ENCODE measurements around the gene LRCH1. TPM values are rescaled to one million over a fixed set of nuclear protein-coding genes. Genes with fewer than 3 reads are reported as not detected.

The LRCH1 gene
- total RNA-seq, 1 donor from 2014 or later: 13.1 TPM

DNA sequence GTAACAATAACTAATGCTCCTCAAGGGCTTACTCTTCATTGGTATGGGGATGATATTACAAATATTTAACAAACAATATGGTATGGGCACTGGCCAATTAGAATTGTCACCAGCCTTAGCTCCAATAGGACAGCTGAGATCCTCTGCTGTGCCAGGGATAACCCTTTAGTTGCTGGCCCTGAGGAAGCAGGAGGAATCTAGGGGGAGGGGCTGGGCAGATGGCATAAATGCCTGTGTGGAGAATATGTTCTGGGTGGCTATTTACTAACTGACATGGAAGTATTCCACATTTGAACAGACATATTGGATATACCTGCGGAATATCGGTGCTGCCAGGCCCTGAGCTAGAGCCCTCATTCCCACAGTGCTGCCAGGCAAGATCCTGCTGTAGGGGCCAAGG, 16.6 kb upstream of the LRCH1 start:
- Histone ChIP-seq H3K27me3 (ENCODE audit: low read depth) (no peaks in the 10 kb centered on the region), H3K4me1 (no peaks in the 10 kb centered on the region), H3K27ac (replicated peaks) (no peak overlapping the region), H3K36me3 (no peaks in the 10 kb centered on the region), H3K9me3 (replicated peaks) (no peaks in the 10 kb centered on the region), H3K4me3 (no peak overlapping the region)
- no peak for DNase-seq
- intact Hi-C loops (cut with micrococcal nuclease): no loop called here
- TF ChIP-seq, protein P1, sequence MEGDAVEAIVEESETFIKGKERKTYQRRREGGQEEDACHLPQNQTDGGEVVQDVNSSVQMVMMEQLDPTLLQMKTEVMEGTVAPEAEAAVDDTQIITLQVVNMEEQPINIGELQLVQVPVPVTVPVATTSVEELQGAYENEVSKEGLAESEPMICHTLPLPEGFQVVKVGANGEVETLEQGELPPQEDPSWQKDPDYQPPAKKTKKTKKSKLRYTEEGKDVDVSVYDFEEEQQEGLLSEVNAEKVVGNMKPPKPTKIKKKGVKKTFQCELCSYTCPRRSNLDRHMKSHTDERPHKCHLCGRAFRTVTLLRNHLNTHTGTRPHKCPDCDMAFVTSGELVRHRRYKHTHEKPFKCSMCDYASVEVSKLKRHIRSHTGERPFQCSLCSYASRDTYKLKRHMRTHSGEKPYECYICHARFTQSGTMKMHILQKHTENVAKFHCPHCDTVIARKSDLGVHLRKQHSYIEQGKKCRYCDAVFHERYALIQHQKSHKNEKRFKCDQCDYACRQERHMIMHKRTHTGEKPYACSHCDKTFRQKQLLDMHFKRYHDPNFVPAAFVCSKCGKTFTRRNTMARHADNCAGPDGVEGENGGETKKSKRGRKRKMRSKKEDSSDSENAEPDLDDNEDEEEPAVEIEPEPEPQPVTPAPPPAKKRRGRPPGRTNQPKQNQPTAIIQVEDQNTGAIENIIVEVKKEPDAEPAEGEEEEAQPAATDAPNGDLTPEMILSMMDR (IDR thresholded peaks at IDR 0.05; ENCODE audit: borderline replicate concordance): no peak

DNA sequence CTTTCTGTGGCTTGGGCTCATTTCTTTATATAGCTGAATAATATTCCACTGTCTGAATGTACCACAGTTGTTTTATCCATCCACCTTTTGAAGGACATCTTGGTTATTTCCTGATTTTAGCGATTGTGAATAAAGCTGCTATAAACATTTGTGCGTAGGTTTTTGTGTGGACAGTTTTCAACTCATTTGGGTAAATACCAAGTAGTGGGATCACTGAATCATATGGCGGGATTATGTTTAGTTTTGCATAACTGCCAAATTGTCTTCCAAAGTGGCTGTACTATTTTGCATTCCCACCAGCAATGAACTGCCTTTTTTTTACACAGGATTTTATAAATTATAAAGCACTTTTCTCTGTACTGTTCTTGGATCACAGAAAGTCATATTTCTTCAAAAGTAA, 13.7 kb upstream of the LRCH1 start:
- Histone ChIP-seq H3K27ac (replicated peaks) (no peak overlapping the region), H3K36me3 (no peaks in the 10 kb centered on the region)
- TF ChIP-seq, protein P1 (IDR thresholded peaks at IDR 0.05; ENCODE audit: borderline replicate concordance): no peak

DNA sequence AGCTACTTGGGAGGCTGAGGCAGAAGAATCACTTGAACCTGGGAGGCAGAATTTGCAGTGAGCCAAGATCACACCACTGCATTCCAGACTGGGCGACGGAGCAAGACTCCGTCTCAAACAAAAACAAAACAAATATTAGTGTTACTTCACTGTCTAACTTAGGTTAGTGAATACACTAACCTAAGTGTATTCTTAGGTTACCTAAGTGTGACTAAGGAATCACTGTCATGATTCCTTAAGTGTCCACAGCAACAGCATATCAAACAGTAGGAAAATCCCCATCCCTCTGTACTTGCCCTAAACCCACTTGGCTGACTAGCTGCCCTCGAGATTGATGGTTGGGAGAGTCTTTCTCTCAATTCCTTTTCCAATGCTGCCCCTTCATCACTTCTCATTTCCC, 11.8 kb upstream of the LRCH1 start:
- TF ChIP-seq, protein P1 (IDR thresholded peaks at IDR 0.05; ENCODE audit: borderline replicate concordance): no peak
- intact Hi-C loops (cut with micrococcal nuclease): no loop called here
- no peaks in the 10 kb centered on the region for H3K4me1 ChIP-seq
- H3K27me3 ChIP-seq (ENCODE audit: low read depth): no peaks in the 10 kb centered on the region
- no peak for DNase-seq
- H3K9me3 ChIP-seq (replicated peaks): no peaks in the 10 kb centered on the region
- no peak overlapping the region for H3K27ac ChIP-seq (replicated peaks)
- no peaks in the 10 kb centered on the region for H3K36me3 ChIP-seq
- H3K4me3 ChIP-seq: no peak overlapping the region

More for the DNA sequence above, 13.7 kb upstream of the LRCH1 start:
- H3K9me3 ChIP-seq (replicated peaks): no peaks in the 10 kb centered on the region
- no peak for DNase-seq
- H3K4me1 ChIP-seq: no peaks in the 10 kb centered on the region
- no peaks in the 10 kb centered on the region for H3K27me3 ChIP-seq (ENCODE audit: low read depth)
- intact Hi-C loops (cut with micrococcal nuclease): no loop called here
- no peak overlapping the region for H3K4me3 ChIP-seq

DNA sequence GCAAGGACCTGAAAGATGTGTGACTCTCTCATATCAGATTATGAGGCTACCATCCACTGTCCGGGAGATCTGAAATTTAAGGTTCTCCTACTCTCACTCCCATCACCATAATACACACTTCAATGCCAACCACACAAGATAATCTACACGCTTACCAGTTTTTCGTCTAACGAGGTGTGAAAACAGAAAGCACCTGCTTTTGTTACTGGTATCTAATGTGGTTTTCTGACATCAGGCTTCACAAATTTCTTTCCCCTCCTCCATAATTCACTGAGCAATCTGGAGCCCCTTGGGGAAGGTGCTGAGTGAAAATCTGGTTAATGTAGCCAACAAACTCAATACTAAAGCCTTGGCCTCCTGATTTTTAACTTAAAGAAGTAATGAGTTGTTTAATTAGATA, 10.1 kb upstream of the LRCH1 start:
- H3K9me3 ChIP-seq (replicated peaks): no peaks in the 10 kb centered on the region
- H3K27ac ChIP-seq (replicated peaks): no peak overlapping the region
- intact Hi-C loops (cut with micrococcal nuclease): no loop called here
- TF ChIP-seq, protein P1 (IDR thresholded peaks at IDR 0.05; ENCODE audit: borderline replicate concordance): no peak
- no peaks in the 10 kb centered on the region for H3K4me1 ChIP-seq
- no peaks in the 10 kb centered on the region for H3K36me3 ChIP-seq
- no peak for DNase-seq
- no peak overlapping the region for H3K4me3 ChIP-seq
- no peaks in the 10 kb centered on the region for H3K27me3 ChIP-seq (ENCODE audit: low read depth)

DNA sequence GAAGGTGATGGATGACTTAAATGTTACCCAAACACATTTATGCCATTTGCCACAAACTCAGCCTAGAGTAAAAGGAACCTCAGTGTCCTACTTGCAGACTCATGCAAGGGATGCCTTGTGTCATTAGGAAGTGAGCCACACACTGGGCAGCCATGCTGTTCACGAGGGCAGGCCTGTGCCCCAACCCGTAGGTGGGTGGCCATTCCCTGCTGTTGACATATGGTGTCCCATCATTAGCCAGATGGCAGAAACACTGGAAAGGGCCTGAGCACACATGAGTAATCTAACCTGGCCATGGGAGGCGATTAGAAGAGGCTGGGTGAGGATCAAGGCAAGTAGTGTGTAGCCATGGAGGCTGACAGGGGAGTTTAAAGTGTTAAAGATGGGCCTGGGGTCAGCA, 9.7 kb upstream of the LRCH1 start:
- Histone ChIP-seq H3K4me3 (no peak overlapping the region), H3K9me3 (replicated peaks) (no peaks in the 10 kb centered on the region), H3K27ac (replicated peaks) (no peak overlapping the region), H3K36me3 (no peaks in the 10 kb centered on the region), H3K4me1 (no peaks in the 10 kb centered on the region), H3K27me3 (ENCODE audit: low read depth) (no peaks in the 10 kb centered on the region)
- DNase-seq: no peak
- intact Hi-C loops (cut with micrococcal nuclease): no loop called here
- TF ChIP-seq, protein P1 (IDR thresholded peaks at IDR 0.05; ENCODE audit: borderline replicate concordance): no peak

DNA sequence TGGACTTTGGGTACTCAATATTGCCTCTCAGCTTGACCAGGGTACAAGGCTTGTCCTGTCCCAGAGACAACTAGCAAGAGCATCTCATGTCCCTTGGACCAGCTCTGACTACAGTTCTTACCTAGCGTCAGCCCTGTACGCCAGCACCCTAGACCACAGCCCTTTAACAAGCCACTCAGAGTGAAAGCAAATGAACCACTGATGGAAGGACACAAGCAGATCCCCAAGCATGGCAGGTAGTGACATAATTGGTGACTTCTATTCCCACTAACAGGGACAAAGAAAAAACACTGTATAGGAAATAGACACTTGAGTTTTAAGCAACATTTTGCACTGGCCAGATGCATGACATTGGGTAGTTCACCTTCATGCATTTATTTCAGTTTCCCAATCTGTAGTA, 8.8 kb upstream of the LRCH1 start:
- no peak overlapping the region for H3K27ac ChIP-seq (replicated peaks)
- TF ChIP-seq, protein P1 (IDR thresholded peaks at IDR 0.05; ENCODE audit: borderline replicate concordance): no peak
- H3K9me3 ChIP-seq (replicated peaks): no peaks in the 10 kb centered on the region
- H3K27me3 ChIP-seq (ENCODE audit: low read depth): no peaks in the 10 kb centered on the region
- no peak overlapping the region for H3K4me3 ChIP-seq
- no peak for DNase-seq
- intact Hi-C loops (cut with micrococcal nuclease): no loop called here
- H3K4me1 ChIP-seq: no peaks in the 10 kb centered on the region
- no peaks in the 10 kb centered on the region for H3K36me3 ChIP-seq

Measured in left ventricle myocardium inferior (tissue), 1 donor.